ENCODE results near the gene MRPL36.
A peak's percentile ranks its signal among the peaks of the same experiment; 100 is the strongest.
"Not testable (repeated sequence)": the region's sequence is repeated elsewhere in the genome, so short reads cannot be mapped to it uniquely, and the experiment has no call there.

MRPL36 gene

GRCh38 chr5:1815881-1816292, 16.2 kb upstream of the MRPL36 start:
- DNase-seq (ENCODE audit: low read depth in 1 of 2, low spot score in 1 of 2): no peak

GRCh38 chr5:1815071-1815786, 15.6 kb upstream of the MRPL36 start:
- DNase-seq (ENCODE audit: low read depth in 1 of 2, low spot score in 1 of 2): no peak

GRCh38 chr5:1814183-1815020, 14.8 kb upstream of the MRPL36 start:
- no peak for DNase-seq (ENCODE audit: low read depth in 1 of 2, low spot score in 1 of 2)

GRCh38 chr5:1810581-1811101, 11.0 kb upstream of the MRPL36 start:
- DNase-seq (ENCODE audit: low read depth in 1 of 2, low spot score in 1 of 2): no peak

- DNase-seq (ENCODE audit: low read depth in 1 of 2, low spot score in 1 of 2): no peak
Measured at GRCh38 chr5:1809416-1810035, 9.9 kb upstream of the MRPL36 start.

GRCh38 chr5:1808439-1808838, 8.8 kb upstream of the MRPL36 start:
- no peak for DNase-seq (ENCODE audit: low read depth in 1 of 2, low spot score in 1 of 2)

- no peak for DNase-seq (ENCODE audit: low read depth in 1 of 2, low spot score in 1 of 2)
Measured at GRCh38 chr5:1807451-1808185, 8.0 kb upstream of the MRPL36 start.

GRCh38 chr5:1806974-1807373, 7.3 kb upstream of the MRPL36 start:
- no peak for DNase-seq (ENCODE audit: low read depth in 1 of 2, low spot score in 1 of 2)

- no peak for DNase-seq (ENCODE audit: low read depth in 1 of 2, low spot score in 1 of 2)
Measured at GRCh38 chr5:1806199-1806598, 6.6 kb upstream of the MRPL36 start.

- DNase-seq (ENCODE audit: low read depth in 1 of 2, low spot score in 1 of 2): no peak
Measured at GRCh38 chr5:1805736-1806135, 6.1 kb upstream of the MRPL36 start.

- DNase-seq (ENCODE audit: low read depth in 1 of 2, low spot score in 1 of 2): no peak
Measured at GRCh38 chr5:1805326-1805725, 5.7 kb upstream of the MRPL36 start.

GRCh38 chr5:1804001-1804690, 4.5 kb upstream of the MRPL36 start:
- DNase-seq (ENCODE audit: low read depth in 1 of 2, low spot score in 1 of 2): no peak

- no peak for DNase-seq (ENCODE audit: low read depth in 1 of 2, low spot score in 1 of 2)
Measured at GRCh38 chr5:1803192-1803591, 3.6 kb upstream of the MRPL36 start.

GRCh38 chr5:1801967-1802295, 2.3 kb upstream of the MRPL36 start:
- DNase-seq (ENCODE audit: low read depth in 1 of 2, low spot score in 1 of 2): no peak

- DNase-seq (ENCODE audit: low read depth in 1 of 2, low spot score in 1 of 2): peak; percentile 59 to 69
Measured at GRCh38 chr5:1801222-1801966, 1.8 kb upstream of the MRPL36 start, which contains the start of gene NDUFS6. Gene NDUFS6 (plus strand): TSS chr5:1801407. CDS start chr5:1801418, 11 bp downstream.

GRCh38 chr5:1800472-1801221, 1.0 kb upstream of the MRPL36 start:
- no peak for DNase-seq (ENCODE audit: low read depth in 1 of 2, low spot score in 1 of 2)

- DNase-seq (ENCODE audit: low read depth in 1 of 2, low spot score in 1 of 2): peak in 1 of 2 donors; percentile 14
Measured at GRCh38 chr5:1799110-1799601, 481 bp downstream of the MRPL36 start.

GRCh38 chr5:1798589-1798988, 1.0 kb downstream of the MRPL36 start:
- not testable (repeated sequence) for DNase-seq (ENCODE audit: low read depth in 1 of 2, low spot score in 1 of 2)

- DNase-seq (ENCODE audit: low read depth in 1 of 2, low spot score in 1 of 2): no peak
Measured at GRCh38 chr5:1797855-1798254, 1.8 kb downstream of the MRPL36 start.

All from stimulated activated CD4-positive, alpha-beta T cell treated with anti-CD3 and anti-CD28 coated beads, Interleukin-15, amount 100 ng/mL, for 1 hour (primary cell).